ENCODE results near the gene MMS22L.

The MMS22L gene

DNA sequence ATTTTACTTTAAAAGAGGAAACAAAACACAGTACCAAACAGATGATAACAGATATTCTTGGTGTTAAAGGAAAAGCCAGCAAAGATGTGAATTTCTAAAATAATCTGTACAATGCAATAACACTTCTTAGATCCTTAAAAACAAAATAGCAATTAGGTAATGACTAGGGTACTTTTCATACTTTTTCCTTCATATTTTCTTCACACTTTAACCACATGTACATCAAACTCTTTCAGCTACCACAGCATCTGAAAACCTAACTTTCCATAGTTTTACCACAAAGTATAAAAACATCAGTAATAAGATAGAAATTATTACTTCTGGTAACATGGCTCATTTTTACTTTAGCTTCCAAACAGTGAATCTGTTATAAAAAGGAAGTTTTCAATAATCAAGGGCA is 141.3 kb downstream of the MMS22L start:
- TF ChIP-seq, protein P1, sequence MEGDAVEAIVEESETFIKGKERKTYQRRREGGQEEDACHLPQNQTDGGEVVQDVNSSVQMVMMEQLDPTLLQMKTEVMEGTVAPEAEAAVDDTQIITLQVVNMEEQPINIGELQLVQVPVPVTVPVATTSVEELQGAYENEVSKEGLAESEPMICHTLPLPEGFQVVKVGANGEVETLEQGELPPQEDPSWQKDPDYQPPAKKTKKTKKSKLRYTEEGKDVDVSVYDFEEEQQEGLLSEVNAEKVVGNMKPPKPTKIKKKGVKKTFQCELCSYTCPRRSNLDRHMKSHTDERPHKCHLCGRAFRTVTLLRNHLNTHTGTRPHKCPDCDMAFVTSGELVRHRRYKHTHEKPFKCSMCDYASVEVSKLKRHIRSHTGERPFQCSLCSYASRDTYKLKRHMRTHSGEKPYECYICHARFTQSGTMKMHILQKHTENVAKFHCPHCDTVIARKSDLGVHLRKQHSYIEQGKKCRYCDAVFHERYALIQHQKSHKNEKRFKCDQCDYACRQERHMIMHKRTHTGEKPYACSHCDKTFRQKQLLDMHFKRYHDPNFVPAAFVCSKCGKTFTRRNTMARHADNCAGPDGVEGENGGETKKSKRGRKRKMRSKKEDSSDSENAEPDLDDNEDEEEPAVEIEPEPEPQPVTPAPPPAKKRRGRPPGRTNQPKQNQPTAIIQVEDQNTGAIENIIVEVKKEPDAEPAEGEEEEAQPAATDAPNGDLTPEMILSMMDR (IDR thresholded peaks at IDR 0.05; ENCODE audit: low read depth, low read length, missing control alignments) = no peak
- DNase-seq (ENCODE audit: extremely low read depth, low read depth) = no peak
- no peak overlapping the region for H3K4me3 ChIP-seq (replicated peaks; ENCODE audit: low read depth, low read length)

DNA sequence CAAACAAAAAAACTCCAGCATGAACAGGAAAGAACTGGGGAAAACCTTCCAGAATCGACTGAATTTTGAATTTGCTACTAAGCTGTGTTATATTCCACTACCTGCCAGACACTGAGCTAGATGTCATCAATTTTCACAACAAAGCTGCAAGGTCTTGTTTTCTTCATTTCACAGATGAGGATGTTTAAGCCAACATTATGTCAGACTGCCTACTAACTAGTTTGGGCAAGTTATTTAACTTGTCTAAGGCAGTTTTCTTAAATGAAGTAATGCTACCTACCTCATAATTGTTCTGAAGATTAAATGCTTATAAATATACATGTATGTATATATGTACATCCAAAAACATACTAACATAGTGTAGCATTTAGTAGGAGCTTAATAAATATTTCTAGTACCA is 144.4 kb downstream of the MMS22L start:
- TF ChIP-seq, protein P1 (IDR thresholded peaks at IDR 0.05; ENCODE audit: low read depth, low read length, missing control alignments) = no peak
- DNase-seq (ENCODE audit: extremely low read depth, low read depth) = no peak
- no peak overlapping the region for H3K4me3 ChIP-seq (replicated peaks; ENCODE audit: low read depth, low read length)

DNA sequence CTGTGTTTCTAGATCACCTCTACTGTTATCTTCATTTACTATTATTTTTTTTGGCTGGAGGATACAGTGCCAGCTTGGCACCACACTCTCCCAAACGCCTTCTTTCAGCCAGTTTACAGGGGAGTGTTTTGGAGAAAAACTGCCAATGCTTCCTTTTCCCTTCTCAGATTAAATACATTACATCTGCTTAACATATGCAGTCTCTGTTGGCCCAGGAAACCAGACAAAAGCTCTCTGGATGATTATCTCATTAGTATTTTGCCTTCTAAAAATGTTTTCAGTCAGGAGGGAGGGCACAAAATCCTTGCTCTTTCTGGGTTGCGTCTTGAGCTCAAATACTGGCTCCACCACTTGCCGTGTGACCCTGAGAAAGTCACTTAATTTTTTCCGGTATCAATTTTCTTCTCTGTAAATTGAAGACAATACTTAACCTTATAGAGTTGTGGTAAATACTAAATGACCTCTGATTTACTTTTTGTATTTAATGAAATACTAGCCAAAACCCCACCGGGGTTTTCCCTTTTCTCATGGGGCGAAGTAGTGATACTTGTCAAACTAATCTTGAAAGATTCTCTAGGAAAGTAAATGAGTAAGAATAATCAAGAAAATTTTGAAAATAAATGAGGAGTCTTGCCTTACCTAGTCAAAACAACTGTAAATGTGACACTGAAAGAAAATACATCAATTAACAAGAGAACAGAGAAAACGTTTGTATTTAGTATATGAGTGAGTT is 146.2 kb downstream of the MMS22L start:
- DNase-seq (ENCODE audit: extremely low read depth, low read depth) = peak; percentile 16
- no peak overlapping the region for H3K4me3 ChIP-seq (replicated peaks; ENCODE audit: low read depth, low read length)
- TF ChIP-seq, protein P1 (IDR thresholded peaks at IDR 0.05; ENCODE audit: low read depth, low read length, missing control alignments) = no peak

DNA sequence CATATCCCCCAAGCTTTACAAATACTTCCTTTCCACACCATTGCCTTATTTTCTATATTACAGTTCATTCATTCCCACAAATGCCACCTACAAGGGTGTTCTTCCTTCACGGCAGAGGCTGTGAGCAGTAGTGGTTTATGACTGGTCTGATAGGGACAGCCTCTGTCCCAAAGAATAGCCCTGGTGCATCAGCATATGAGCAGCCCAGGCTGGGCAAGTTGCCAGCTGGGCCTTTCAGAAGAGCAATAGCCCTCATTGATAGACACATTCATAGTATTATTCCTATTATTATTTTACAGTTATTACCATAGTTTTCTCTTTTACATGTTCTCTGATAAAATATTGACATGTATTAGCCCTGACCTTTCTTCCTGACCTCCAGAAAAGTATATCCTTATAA is 149.9 kb downstream of the MMS22L start:
- TF ChIP-seq, protein P1 (IDR thresholded peaks at IDR 0.05; ENCODE audit: low read depth, low read length, missing control alignments) = no peak
- DNase-seq (ENCODE audit: extremely low read depth, low read depth) = no peak
- H3K4me3 ChIP-seq (replicated peaks; ENCODE audit: low read depth, low read length) = no peak overlapping the region

DNA sequence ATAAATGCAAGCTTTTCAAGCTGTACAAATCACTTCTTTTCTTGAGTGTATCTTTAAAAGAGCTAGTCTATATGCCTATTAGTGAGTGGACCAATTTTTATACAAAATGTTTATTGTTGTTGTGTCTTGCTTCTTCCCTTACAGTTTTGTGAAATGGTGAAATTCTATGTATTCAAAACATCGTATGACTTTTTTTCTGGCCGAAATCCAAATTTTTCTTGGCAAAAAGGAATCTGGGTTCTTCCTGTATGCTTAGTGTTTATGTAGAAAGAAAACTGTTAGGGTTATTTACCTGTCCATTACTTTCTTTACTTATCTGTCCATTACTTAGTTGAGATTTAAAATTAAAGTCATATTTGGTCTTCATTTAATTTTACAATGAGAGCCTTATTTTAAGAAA is 153.9 kb downstream of the MMS22L start:
- TF ChIP-seq, protein P1 (IDR thresholded peaks at IDR 0.05; ENCODE audit: low read depth, low read length, missing control alignments) = no peak
- DNase-seq (ENCODE audit: extremely low read depth, low read depth) = no peak

DNA sequence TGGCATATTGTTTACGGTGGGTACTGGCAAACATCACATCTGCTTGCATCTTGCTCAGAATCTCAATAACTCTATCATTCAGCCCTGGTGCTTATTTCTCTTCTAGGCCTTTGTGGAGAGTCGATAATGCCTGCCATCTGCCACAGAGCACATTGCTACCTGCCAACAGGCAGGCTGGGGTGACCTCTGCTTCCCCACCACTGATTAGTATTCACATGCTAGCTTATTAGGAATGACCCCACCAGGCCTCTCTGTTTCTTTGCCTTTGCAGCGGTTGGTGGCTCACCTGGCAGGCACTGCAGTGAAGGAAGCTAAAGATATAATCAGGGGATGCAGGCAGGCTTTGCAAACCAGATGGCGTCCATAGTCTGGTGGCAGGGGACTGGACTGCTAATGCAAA is 154.5 kb downstream of the MMS22L start:
- TF ChIP-seq, protein P1 (IDR thresholded peaks at IDR 0.05; ENCODE audit: low read depth, low read length, missing control alignments) = no peak
- no peak for DNase-seq (ENCODE audit: extremely low read depth, low read depth)
- H3K4me3 ChIP-seq (replicated peaks; ENCODE audit: low read depth, low read length) = no peak overlapping the region

More for the DNA sequence above, 153.9 kb downstream of the MMS22L start:
- H3K4me3 ChIP-seq (replicated peaks; ENCODE audit: low read depth, low read length) = no peak overlapping the region

DNA sequence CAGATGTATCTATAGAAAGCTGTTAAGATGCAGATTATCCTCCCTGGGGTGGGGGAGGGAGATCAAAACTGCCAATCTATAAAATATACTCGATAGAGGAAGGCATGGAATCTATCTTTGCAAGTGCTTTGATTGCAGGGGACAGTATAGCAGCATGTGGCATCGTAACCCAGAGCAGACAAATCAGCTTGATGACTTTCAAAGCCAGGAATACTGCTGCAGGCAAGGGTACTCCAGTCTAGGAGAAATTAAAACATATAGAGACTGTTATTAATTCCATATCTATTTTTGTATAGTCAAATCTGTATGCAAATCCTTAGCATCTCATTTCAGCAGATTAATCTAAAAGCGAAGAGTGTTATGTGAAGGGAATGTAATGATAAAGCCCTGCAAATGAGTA is 159.4 kb downstream of the MMS22L start:
- H3K4me3 ChIP-seq (replicated peaks; ENCODE audit: low read depth, low read length) = no peak overlapping the region
- TF ChIP-seq, protein P1 (IDR thresholded peaks at IDR 0.05; ENCODE audit: low read depth, low read length, missing control alignments) = no peak
- DNase-seq (ENCODE audit: extremely low read depth, low read depth) = no peak
